Activated CD4-positive, alpha-beta T cell treated with anti-CD3 and anti-CD28 coated beads for 36 hours (primary cell): ENCODE data around the gene CTIF. TPM values are rescaled to one million over a fixed set of nuclear protein-coding genes. Genes with fewer than 3 reads are reported as not detected.

Experiments used
- ATAC-seq: fragments of 200-7000 bp; cut with Tn5 transposase; one replicate; pipeline ENCODE4 v1.10.0; 2021; ENCODE audit warnings: mild to moderate bottlenecking, moderate library complexity
- CTCF ChIA-PET: fragments of 350-600 bp; sonication (Branson Sonifier 250); formaldehyde crosslinking; loops from one replicate; lab custom pipeline; 2021; ENCODE audit warnings: antibody characterized with exemption; lab: Charles Lee
- POLR2A ChIA-PET: fragments of 350-600 bp; sonication (Branson Sonifier 250); formaldehyde crosslinking; loops from one replicate; lab custom pipeline; 2021; ENCODE audit warnings: antibody characterized with exemption, inconsistent platforms; lab: Charles Lee
- DNase-seq: peaks from one replicate; pipeline ENCODE4 v3.0.0-alpha.2; 2020
- H3K27ac Mint-ChIP-seq: one replicate; pipeline ENCODE4 v1.8.0; 2021; ENCODE audit warnings: mixed read lengths
- H3K27me3 Mint-ChIP-seq: one replicate; pipeline ENCODE4 v1.8.0; 2021; ENCODE audit warnings: mixed read lengths
- H3K36me3 Mint-ChIP-seq: one replicate; pipeline ENCODE4 v1.8.0; 2021; ENCODE audit warnings: low read depth, mixed read lengths
- H3K4me1 Mint-ChIP-seq: one replicate; pipeline ENCODE4 v1.8.0; 2021; ENCODE audit warnings: mixed read lengths
- H3K4me3 Mint-ChIP-seq: one replicate; pipeline ENCODE4 v1.8.0; 2021; ENCODE audit warnings: mild to moderate bottlenecking, moderate library complexity, mixed read lengths
- H3K9me3 Mint-ChIP-seq: one replicate; pipeline ENCODE4 v1.8.0; 2021; ENCODE audit warnings: low read depth, mixed read lengths
- intact Hi-C, 2 experiments: fragments of 100-400 bp; cut with DNase I in 1 of 2; cut with micrococcal nuclease in 1 of 2; formaldehyde crosslinking; loops; one replicate each; pipeline versions ENCODE4 v1.14.2 to v1.15.1; 2022 to 2024; cut with DNase I, micrococcal nuclease
- total RNA-seq, 2 experiments: library from RNA; stranded (reverse); gene quantifications; one replicate each; pipeline ENCODE4 v1.2.3, GENCODE V29; 2021

The CTIF gene
- total RNA-seq, 2 experiments from 2014 or later = 4.5 to 5.3 TPM

DNA sequence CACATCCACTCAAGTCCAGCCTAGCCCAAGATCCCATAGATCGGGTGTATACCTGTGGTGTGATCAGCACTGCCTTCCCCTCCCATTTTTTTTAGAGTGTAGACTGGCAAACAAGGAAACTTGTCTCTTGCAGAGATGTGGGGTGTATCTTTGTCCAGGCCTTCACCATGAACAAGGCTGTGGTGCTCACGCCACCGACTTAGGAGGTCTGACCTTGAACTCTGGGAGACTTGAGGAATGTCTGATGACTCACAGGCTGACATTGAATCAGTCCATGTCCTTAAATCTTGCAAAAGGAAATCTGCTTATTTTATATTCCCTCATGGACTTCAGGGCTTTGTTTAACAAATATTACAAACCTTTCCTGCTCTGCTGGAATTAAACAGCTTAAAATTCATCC, 4.5 kb upstream of the CTIF start:
- ATAC-seq (no peak), DNase-seq (no peak)
- H3K27ac Mint-ChIP-seq = no peak overlapping the region
- CTCF ChIA-PET = interaction anchor here (1.5 kb wide), 1 partner anchor 12 kb away, joined by 3 read pairs; no protein-coding TSS in a partner anchor
- POLR2A ChIA-PET = no interaction called here
- intact Hi-C loops = no loop called here
- H3K4me1 Mint-ChIP-seq = peaks cover 11% of the 10 kb centered on the region
- no peak overlapping the region for H3K4me3 Mint-ChIP-seq
- H3K36me3 Mint-ChIP-seq = no peaks in the 10 kb centered on the region
- peaks cover 3% of the 10 kb centered on the region for H3K27me3 Mint-ChIP-seq
- no peaks in the 10 kb centered on the region for H3K9me3 Mint-ChIP-seq

DNA sequence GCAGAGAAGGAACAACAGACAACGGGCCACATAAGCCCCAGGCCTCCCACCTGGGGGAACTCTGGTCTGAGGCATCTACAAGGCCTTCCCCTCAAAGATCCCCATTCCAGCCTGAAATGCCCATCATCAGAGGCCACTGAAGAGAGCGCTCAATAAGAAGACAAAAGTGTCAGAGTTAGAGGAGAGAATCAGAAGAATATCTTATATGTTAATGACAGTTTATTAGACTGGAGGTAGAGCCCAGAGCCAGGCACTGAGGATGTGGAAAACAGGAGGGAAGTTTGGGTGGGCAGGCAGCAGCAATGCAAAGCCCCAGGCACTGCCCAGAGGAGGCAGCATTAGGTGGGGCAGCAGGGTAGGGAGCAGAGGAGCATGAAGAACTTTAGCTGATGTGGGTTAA, 2.9 kb upstream of the CTIF start:
- DNase-seq = no peak
- ATAC-seq = no peak
- intact Hi-C loops = no loop called here
- peaks cover 13% of the 10 kb centered on the region for H3K4me1 Mint-ChIP-seq
- H3K36me3 Mint-ChIP-seq = no peaks in the 10 kb centered on the region
- no peak overlapping the region for H3K27ac Mint-ChIP-seq
- ChIA-PET POLR2A (no interaction called here), CTCF (interaction anchor here (1.5 kb wide), 1 partner anchor 10 kb away, joined by 3 read pairs; no protein-coding TSS in a partner anchor)
- H3K27me3 Mint-ChIP-seq = peaks cover 2% of the 10 kb centered on the region
- H3K4me3 Mint-ChIP-seq = no peak overlapping the region
- no peaks in the 10 kb centered on the region for H3K9me3 Mint-ChIP-seq

DNA sequence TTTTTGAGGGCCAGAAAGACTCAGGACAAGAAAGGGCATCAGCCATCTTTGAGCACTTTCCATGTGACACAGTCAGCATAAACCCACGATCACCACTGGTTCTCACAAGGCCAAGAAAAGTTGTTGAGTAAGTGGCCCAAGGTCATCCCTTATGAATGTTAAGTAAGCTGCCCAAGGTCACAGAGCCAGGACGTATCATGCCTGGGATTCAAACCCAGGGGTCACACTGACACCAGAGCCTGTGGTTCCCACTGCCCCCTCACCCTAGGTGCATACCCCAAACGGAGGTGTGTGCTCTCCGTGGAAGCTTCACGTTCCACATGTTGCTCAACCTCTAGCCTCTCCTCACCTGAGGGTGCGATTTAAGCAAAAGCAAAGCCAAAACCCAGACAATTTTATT, 2.3 kb upstream of the CTIF start:
- no peak for ATAC-seq
- no peak overlapping the region for H3K4me3 Mint-ChIP-seq
- peaks cover 13% of the 10 kb centered on the region for H3K4me1 Mint-ChIP-seq
- POLR2A ChIA-PET = no interaction called here
- H3K27ac Mint-ChIP-seq = no peak overlapping the region
- intact Hi-C loops = no loop called here
- no peaks in the 10 kb centered on the region for H3K36me3 Mint-ChIP-seq
- H3K9me3 Mint-ChIP-seq = no peaks in the 10 kb centered on the region
- no peak for DNase-seq
- CTCF ChIA-PET = no interaction called here
- H3K27me3 Mint-ChIP-seq = peaks cover 5% of the 10 kb centered on the region

DNA sequence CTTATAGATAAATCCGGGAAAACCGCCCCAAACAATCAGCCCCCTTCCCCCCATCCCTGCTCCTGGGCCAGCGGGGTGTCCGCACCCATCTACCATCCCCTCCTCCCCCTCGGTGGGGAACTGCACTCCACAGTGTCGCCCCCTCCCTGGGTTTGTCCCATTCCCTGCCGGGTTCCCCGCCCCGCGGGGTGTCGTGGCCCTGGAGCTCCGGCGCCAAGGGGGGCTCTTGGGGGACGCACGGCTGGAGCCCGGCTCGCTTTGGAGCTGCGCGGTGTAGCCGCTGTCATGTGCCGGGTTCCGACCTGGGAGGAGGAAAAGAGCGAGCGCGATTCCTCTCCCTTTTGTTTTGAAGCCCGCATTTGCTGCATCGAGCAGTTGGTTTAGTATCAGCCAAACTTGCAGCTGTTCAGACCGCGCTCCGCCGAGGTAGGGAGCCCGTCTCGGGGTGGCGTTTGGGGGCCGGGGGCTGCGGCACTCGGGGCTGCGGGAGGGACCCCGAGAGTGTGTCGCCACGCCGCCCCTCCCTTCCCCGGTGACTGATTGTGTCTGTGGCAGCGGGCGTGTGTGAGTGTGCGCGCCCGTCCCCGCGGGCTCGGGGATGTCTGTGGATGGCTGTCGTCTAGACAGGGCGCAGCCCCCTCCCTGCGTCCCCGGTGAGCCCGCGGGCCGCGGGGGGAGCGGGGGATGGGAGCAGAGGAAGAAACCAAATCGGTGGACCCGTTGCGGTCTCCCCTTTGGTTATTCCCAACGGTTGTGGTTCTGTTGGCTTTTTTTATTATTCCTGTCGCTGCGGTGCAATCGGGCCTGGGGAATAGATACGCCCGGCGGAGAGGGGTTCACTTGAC, 797 bp downstream of the CTIF start:
- POLR2A ChIA-PET = no interaction called here
- Mint-ChIP-seq H3K4me1 (peaks cover 14% of the 10 kb centered on the region), H3K36me3 (no peaks in the 10 kb centered on the region), H3K9me3 (no peaks in the 10 kb centered on the region), H3K27ac (no peak overlapping the region), H3K4me3 (peak overlapping the region; percentile 78), H3K27me3 (peaks cover 13% of the 10 kb centered on the region)
- CTCF ChIA-PET = no interaction called here
- intact Hi-C loops = loop anchor here in 1 of 2 experiments (1.0 to 2.0 kb wide), 3 partner anchors 379 to 921 kb away; partner anchors contain the start of genes DYM and SMAD2
- peak; percentile 24 for ATAC-seq
- DNase-seq = peak; percentile 47

DNA sequence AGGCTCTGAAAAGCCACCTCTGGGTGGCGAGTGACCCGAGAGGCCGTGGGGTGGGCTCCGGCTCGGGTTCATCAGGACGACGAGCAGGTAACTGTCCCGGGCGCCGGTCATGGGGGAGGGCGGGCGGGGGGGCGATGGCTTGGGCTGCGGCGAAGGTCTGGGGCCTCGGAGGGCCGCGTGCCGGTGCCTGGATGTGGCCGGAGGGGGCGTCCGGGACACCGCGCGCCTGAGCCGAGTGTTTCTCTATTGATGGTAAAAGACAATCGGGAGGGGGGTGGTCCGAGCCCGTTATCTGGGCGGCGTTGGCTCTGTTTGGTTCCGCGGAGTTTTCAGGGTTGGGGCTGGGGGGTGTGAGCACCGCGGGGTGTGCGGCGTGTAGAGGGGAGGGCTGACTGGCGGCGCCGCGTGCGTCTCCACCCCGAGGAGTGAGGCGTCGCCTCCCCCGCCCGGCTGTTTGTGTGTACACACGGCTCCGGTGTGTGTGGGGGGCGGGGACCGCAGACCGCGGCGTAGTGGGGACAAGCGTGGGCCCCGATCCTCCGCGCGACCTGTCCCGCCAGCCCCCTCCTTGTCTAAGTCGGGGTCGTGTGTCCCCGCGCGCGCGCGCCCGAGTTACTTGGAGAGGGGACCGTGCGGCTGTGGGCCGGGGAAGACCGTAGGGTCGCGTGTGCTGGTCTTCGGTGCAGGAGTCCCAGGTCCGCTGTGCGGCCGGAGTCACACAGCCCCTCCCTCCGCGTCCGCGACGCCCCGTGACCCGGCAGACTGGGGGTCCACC, 1.6 kb downstream of the CTIF start:
- ATAC-seq = peak; percentile 42
- ChIA-PET CTCF (no interaction called here), POLR2A (no interaction called here)
- no peaks in the 10 kb centered on the region for H3K9me3 Mint-ChIP-seq
- peaks cover 14% of the 10 kb centered on the region for H3K4me1 Mint-ChIP-seq
- H3K4me3 Mint-ChIP-seq = peak overlapping the region; percentile 78
- peaks cover 16% of the 10 kb centered on the region for H3K27me3 Mint-ChIP-seq
- intact Hi-C loops = loop anchor here in 1 of 2 experiments (2.0 kb wide), 1 partner anchor 380 kb away; no protein-coding TSS in a partner anchor
- peak; percentile 65 for DNase-seq
- no peak overlapping the region for H3K27ac Mint-ChIP-seq
- H3K36me3 Mint-ChIP-seq = no peaks in the 10 kb centered on the region

DNA sequence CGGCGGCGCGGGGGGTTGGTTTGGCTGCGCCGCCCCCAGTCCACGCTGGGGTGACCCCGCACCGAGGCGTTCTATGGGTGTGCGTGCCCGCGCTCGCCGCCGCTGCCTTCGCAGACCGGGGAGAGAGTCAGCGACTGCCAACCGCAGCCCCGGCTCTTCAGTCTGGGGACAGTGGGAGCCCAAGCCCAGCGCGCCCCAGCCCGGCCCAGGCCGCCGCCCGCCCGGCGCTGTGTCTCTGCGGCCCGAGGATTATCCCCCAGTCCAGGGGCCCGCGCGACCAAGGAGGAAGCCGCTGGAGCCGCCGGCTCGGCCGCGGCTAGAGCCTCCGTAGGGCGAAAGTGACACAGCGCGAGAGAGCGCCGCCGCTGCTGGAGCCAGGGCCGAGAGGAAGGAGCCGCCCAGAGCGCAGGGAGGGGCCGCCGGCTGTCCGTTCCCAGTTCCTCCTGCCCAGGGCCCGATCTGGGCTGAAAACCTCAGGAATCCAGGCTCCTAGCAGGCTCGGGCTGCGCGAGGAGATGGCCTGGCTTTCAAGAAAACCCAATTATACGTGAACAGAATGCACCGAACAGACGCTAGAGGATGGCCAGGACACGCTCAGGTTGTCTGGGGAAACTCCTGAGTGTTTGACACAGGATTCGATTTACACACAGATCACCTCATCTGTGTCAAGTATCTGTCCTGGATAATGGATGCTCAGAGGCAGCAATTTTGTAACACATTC, 2.4 kb downstream of the CTIF start:
- Mint-ChIP-seq H3K9me3 (no peaks in the 10 kb centered on the region), H3K27me3 (peaks cover 16% of the 10 kb centered on the region), H3K4me1 (peaks cover 14% of the 10 kb centered on the region), H3K27ac (no peak overlapping the region), H3K36me3 (no peaks in the 10 kb centered on the region), H3K4me3 (peak overlapping the region; percentile 78)
- intact Hi-C loops = loop anchor here in 1 of 2 experiments (2.0 kb wide), 1 partner anchor 380 kb away; no protein-coding TSS in a partner anchor
- CTCF ChIA-PET = no interaction called here
- no peak for ATAC-seq
- POLR2A ChIA-PET = no interaction called here
- DNase-seq = peak; percentile 45

DNA sequence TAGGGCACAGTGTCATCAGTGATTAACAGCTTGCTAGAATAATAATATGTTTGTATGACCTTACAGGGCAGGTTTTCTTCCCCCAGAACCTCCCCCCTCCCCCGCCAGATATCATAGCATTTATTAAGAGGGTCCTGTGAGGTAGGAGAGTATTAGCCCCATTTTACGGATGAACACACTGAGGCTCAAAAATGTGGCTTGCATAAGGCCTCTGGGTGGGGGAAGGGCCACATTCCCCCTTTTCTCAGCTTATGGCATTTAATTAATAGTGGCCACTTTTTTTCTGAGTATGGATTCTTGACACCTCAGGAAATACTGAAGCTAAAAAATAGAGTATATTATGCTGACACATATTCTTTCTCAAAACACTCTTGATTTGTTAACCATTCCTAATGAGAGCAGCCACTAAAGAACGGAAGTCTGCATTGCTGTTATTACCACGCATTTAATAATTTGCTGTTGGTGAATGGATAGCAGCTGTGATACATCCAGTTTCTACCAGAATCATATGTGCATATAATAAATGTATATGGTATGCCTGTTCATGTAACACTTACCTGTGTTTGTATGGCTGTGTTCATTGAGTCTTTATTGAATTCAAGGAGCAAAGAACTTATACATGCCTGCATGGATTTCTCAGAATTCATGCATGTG, 3.0 kb downstream of the CTIF start:
- ATAC-seq (no peak), DNase-seq (no peak)
- Mint-ChIP-seq H3K4me3 (no peak overlapping the region), H3K27me3 (peaks cover 16% of the 10 kb centered on the region), H3K27ac (no peak overlapping the region), H3K4me1 (peaks cover 14% of the 10 kb centered on the region), H3K9me3 (no peaks in the 10 kb centered on the region), H3K36me3 (no peaks in the 10 kb centered on the region)
- ChIA-PET POLR2A (no interaction called here), CTCF (interaction anchor here (0.6 kb wide), 1 partner anchor 1187 kb away, joined by 3 read pairs; no protein-coding TSS in a partner anchor)
- intact Hi-C loops = loop anchor here in 1 of 2 experiments (2.0 kb wide), 1 partner anchor 381 kb away; no protein-coding TSS in a partner anchor

DNA sequence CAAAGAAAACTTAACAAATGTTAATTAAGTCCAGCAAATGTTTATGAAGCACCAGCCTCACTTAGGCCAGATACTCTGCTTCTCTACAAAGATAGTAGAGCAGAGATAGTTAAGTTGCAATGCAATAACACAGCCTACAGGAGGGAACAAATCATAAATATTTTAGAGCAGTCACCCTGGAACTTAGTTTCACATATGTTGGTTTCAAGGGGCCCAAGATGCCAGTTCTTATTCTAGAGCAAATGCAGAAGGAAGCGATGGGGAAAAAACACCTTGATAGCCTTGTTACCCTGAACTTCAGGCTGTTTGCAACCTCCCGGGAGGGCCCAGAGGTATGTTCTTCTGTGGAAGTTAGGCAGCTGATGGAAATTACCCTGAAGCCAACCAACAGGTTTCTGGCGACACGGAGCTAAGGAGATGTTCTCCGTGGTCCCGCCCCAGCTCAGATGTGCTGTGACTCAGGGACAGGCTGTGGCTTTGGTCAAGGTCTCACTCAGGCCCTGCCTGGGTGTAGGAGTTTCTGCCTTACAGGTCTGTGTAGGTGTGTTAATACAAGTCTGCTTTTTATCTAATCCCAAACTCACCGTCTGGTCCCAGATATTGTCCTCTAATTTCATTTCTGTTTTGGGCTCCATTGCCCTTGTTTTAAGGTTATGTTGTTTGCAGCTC, 3.8 kb downstream of the CTIF start:
- ATAC-seq = no peak
- H3K4me3 Mint-ChIP-seq = no peak overlapping the region
- H3K9me3 Mint-ChIP-seq = no peaks in the 10 kb centered on the region
- H3K27ac Mint-ChIP-seq = no peak overlapping the region
- DNase-seq = no peak
- ChIA-PET CTCF (interaction anchor here (0.6 to 1.1 kb wide), 3 partner anchors 753 to 1186 kb away, joined by 3 to 6 read pairs (median 3); no protein-coding TSS in a partner anchor), POLR2A (no interaction called here)
- intact Hi-C loops = no loop called here
- peaks cover 16% of the 10 kb centered on the region for H3K27me3 Mint-ChIP-seq
- H3K4me1 Mint-ChIP-seq = peaks cover 14% of the 10 kb centered on the region
- H3K36me3 Mint-ChIP-seq = no peaks in the 10 kb centered on the region

DNA sequence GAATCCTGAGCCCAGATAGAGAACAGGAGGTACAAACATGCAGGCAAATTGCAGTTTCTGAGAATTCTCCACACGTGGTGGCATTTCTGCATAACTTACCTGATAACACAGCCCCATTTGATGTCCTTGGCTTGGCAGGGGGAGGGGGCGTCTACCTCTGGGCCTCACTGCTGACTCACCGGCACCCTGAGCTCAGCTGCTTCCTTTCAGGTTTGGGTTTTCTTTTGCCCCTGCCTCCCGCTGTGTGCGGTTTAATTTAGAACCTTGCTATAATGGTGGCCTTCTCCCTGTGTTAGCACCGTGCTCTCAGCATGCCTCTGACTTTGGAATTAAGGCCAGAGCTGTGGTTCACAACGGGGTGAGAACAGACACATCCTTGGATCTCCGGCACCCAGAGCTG, 4.4 kb downstream of the CTIF start:
- H3K27me3 Mint-ChIP-seq = peaks cover 16% of the 10 kb centered on the region
- ChIA-PET POLR2A (no interaction called here), CTCF (interaction anchor here (1.1 kb wide), 1 partner anchor 754 kb away, joined by 3 read pairs; no protein-coding TSS in a partner anchor)
- intact Hi-C loops = no loop called here
- H3K36me3 Mint-ChIP-seq = no peaks in the 10 kb centered on the region
- no peak overlapping the region for H3K4me3 Mint-ChIP-seq
- peaks cover 14% of the 10 kb centered on the region for H3K4me1 Mint-ChIP-seq
- ATAC-seq (peak; percentile 28), DNase-seq (peak; percentile 69)
- H3K27ac Mint-ChIP-seq = no peak overlapping the region
- no peaks in the 10 kb centered on the region for H3K9me3 Mint-ChIP-seq

DNA sequence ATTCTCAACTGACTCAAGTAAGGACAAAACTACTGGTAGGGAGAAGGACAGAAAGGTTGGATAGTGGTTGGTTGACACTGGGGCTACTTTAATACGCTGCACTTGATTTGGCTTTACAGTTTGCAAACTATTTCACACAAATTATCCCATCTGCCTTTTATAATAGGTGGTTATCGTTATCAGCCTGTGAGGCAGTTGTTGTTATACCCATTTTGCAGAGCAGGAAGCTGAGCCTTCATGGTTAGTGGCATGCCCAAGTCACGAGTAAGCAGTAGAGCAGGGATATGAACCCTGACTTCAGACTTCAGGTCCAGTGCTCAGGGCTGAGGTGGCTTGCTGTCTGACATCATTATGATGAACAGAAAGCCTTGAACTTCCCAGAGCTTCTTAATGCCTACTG, 5.3 kb downstream of the CTIF start:
- intact Hi-C loops = no loop called here
- DNase-seq (no peak), ATAC-seq (no peak)
- peaks cover 10% of the 10 kb centered on the region for H3K4me1 Mint-ChIP-seq
- POLR2A ChIA-PET = no interaction called here
- no peaks in the 10 kb centered on the region for H3K36me3 Mint-ChIP-seq
- peaks cover 16% of the 10 kb centered on the region for H3K27me3 Mint-ChIP-seq
- no peak overlapping the region for H3K4me3 Mint-ChIP-seq
- H3K27ac Mint-ChIP-seq = no peak overlapping the region
- CTCF ChIA-PET = interaction anchor here (1.1 kb wide), 1 partner anchor 754 kb away, joined by 3 read pairs; no protein-coding TSS in a partner anchor
- no peaks in the 10 kb centered on the region for H3K9me3 Mint-ChIP-seq
